Amniotic stem cell (primary cell): Measurements from ENCODE around the gene RBBP5.

ENCODE experiments used
- DNase-seq: peaks from one replicate; lab custom pipeline; 2025; lab: John Stamatoyannopoulos, UW

RBBP5 gene

GRCh38 chr1:205074084-205074483, 47.7 kb downstream of the RBBP5 start:
- no peak for DNase-seq

GRCh38 chr1:205073511-205073910, 48.3 kb downstream of the RBBP5 start:
- DNase-seq, result no peak

GRCh38 chr1:205072881-205073280, 48.9 kb downstream of the RBBP5 start:
- no peak for DNase-seq

- no peak for DNase-seq
Observed at GRCh38 chr1:205072286-205072685, 49.5 kb downstream of the RBBP5 start.

GRCh38 chr1:205071801-205072200, 50.0 kb downstream of the RBBP5 start:
- DNase-seq, result no peak

- DNase-seq, result no peak
Observed at GRCh38 chr1:205071028-205071409, 50.8 kb downstream of the RBBP5 start.

GRCh38 chr1:205069371-205070125, 52.2 kb downstream of the RBBP5 start:
- DNase-seq, result no peak

- no peak for DNase-seq
Observed at GRCh38 chr1:205068457-205069040, 53.2 kb downstream of the RBBP5 start.

- DNase-seq, result no peak
Observed at GRCh38 chr1:205068001-205068400, 53.8 kb downstream of the RBBP5 start.

- no peak for DNase-seq
Observed at GRCh38 chr1:205067031-205067430, 54.7 kb downstream of the RBBP5 start.

- DNase-seq, result no peak
Observed at GRCh38 chr1:205066141-205066818, 55.5 kb downstream of the RBBP5 start.

GRCh38 chr1:205065666-205066065, 56.1 kb downstream of the RBBP5 start:
- DNase-seq, result no peak

GRCh38 chr1:205064741-205065316, 56.9 kb downstream of the RBBP5 start:
- DNase-seq, result no peak

- DNase-seq, result no peak
Observed at GRCh38 chr1:205064301-205064700, 57.5 kb downstream of the RBBP5 start.

GRCh38 chr1:205062895-205063294, 58.9 kb downstream of the RBBP5 start:
- DNase-seq, result no peak

- no peak for DNase-seq
Observed at GRCh38 chr1:205062319-205062718, 59.5 kb downstream of the RBBP5 start.

- DNase-seq, result peak; percentile 18
Observed at GRCh38 chr1:205061665-205062069, 60.1 kb downstream of the RBBP5 start.

GRCh38 chr1:205061227-205061626, 60.6 kb downstream of the RBBP5 start:
- no peak for DNase-seq

- DNase-seq, result no peak
Observed at GRCh38 chr1:205060746-205061145, 61.0 kb downstream of the RBBP5 start.

- DNase-seq, result no peak
Observed at GRCh38 chr1:205059660-205060059, 62.1 kb downstream of the RBBP5 start.

GRCh38 chr1:205058853-205059252, 62.9 kb downstream of the RBBP5 start:
- DNase-seq, result no peak

- DNase-seq, result no peak
Observed at GRCh38 chr1:205057808-205058575, 63.8 kb downstream of the RBBP5 start.
